ENCODE results near the gene ABTB2. TPM values are rescaled to one million over a fixed set of nuclear protein-coding genes. Genes with fewer than 3 reads are reported as not detected.

ABTB2 gene
- polyA plus RNA-seq, 1 donor from 2014 or later: 0.68 TPM

DNA sequence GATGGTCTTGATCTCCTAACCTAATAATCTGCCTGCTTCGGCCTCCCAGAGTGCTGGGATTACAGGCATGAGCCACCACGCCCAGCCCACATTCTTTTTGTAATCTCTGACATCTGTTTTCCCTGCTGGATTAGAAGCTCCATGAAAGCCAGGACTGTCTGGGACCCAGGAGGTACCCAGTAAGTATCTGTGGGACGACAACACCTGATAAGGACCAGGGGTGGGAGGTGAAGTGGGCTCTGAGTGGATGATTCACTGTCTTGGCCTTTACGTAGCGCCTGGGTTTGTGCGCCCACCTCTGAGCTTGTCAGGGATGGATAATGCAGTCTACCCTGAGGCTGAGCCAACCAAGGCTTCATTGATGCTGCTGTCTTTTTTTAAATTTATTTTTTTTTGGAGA is 118.8 kb downstream of the ABTB2 start:
- Histone ChIP-seq H3F3A (ENCODE audit: insufficient read depth, low read length, poor library complexity, severe bottlenecking) (no peaks in the 10 kb centered on the region), H3K9me3 (ENCODE audit: low read length) (no peaks in the 10 kb centered on the region), H3K36me3 (ENCODE audit: insufficient read depth, low read length) (no peaks in the 10 kb centered on the region), H3K9me2 (ENCODE audit: insufficient read depth, low read length) (no peaks in the 10 kb centered on the region), H3K27ac (ENCODE audit: low read length) (no peak overlapping the region), H3K27me3 (ENCODE audit: insufficient read depth, low read depth, low read length) (no peaks in the 10 kb centered on the region), H3K4me3 (ENCODE audit: low read length) (no peak overlapping the region), H2AFZ (ENCODE audit: low read depth, low read length) (no peak overlapping the region), H4K20me1 (ENCODE audit: insufficient read depth) (no peaks in the 10 kb centered on the region), H3K9ac (ENCODE audit: low read length) (no peak overlapping the region), H3K4me2 (ENCODE audit: low read length) (no peak overlapping the region), H3K79me2 (replicated peaks; ENCODE audit: insufficient read depth, low read length) (no peaks in the 10 kb centered on the region)
- no peak for TF ChIP-seq EP300 (conservative IDR thresholded peaks at IDR 0.05; ENCODE audit: poor library complexity, severe bottlenecking)
- no peak for TF ChIP-seq RAD21 (conservative IDR thresholded peaks at IDR 0.05)
- no peak for TF ChIP-seq EZH2 (IDR thresholded peaks at IDR 0.05; ENCODE audit: borderline replicate concordance, insufficient read depth, low read length, poor library complexity, severe bottlenecking)
- TF ChIP-seq, protein P1, sequence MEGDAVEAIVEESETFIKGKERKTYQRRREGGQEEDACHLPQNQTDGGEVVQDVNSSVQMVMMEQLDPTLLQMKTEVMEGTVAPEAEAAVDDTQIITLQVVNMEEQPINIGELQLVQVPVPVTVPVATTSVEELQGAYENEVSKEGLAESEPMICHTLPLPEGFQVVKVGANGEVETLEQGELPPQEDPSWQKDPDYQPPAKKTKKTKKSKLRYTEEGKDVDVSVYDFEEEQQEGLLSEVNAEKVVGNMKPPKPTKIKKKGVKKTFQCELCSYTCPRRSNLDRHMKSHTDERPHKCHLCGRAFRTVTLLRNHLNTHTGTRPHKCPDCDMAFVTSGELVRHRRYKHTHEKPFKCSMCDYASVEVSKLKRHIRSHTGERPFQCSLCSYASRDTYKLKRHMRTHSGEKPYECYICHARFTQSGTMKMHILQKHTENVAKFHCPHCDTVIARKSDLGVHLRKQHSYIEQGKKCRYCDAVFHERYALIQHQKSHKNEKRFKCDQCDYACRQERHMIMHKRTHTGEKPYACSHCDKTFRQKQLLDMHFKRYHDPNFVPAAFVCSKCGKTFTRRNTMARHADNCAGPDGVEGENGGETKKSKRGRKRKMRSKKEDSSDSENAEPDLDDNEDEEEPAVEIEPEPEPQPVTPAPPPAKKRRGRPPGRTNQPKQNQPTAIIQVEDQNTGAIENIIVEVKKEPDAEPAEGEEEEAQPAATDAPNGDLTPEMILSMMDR (IDR thresholded peaks at IDR 0.05; ENCODE audit: poor library complexity, severe bottlenecking): no peak
- no peak for TF ChIP-seq SMC3 (conservative IDR thresholded peaks at IDR 0.05; ENCODE audit: poor library complexity)
- TF ChIP-seq, protein P2, sequence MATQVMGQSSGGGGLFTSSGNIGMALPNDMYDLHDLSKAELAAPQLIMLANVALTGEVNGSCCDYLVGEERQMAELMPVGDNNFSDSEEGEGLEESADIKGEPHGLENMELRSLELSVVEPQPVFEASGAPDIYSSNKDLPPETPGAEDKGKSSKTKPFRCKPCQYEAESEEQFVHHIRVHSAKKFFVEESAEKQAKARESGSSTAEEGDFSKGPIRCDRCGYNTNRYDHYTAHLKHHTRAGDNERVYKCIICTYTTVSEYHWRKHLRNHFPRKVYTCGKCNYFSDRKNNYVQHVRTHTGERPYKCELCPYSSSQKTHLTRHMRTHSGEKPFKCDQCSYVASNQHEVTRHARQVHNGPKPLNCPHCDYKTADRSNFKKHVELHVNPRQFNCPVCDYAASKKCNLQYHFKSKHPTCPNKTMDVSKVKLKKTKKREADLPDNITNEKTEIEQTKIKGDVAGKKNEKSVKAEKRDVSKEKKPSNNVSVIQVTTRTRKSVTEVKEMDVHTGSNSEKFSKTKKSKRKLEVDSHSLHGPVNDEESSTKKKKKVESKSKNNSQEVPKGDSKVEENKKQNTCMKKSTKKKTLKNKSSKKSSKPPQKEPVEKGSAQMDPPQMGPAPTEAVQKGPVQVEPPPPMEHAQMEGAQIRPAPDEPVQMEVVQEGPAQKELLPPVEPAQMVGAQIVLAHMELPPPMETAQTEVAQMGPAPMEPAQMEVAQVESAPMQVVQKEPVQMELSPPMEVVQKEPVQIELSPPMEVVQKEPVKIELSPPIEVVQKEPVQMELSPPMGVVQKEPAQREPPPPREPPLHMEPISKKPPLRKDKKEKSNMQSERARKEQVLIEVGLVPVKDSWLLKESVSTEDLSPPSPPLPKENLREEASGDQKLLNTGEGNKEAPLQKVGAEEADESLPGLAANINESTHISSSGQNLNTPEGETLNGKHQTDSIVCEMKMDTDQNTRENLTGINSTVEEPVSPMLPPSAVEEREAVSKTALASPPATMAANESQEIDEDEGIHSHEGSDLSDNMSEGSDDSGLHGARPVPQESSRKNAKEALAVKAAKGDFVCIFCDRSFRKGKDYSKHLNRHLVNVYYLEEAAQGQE (IDR thresholded peaks at IDR 0.05; ENCODE audit: borderline replicate concordance): no peak
- no peak for TF ChIP-seq MXI1 (conservative IDR thresholded peaks at IDR 0.05; ENCODE audit: poor library complexity, severe bottlenecking)
- no peak for TF ChIP-seq POLR2AphosphoS5 (IDR thresholded peaks at IDR 0.05)
- TF ChIP-seq TAF1 (IDR thresholded peaks at IDR 0.05; ENCODE audit: low read depth): no peak

DNA sequence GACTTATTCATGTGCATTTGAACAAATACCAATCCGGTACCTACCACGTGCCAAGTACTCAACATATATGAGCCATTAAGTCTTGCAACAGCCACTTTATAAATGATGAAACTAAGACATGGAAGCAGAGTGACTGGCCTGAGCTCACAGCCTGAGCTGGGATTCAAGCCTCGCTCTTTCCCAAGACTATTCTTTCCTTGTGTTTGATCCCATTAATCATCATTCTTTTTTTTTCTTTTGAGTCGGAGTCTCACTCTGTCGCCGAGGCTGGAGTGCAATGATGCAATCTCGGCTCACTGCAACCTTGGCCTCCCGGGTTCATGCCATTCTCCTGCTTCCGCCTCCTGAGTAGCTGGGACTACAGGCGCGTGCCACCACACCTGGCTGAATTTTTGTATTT is 119.3 kb downstream of the ABTB2 start:
- H2AFZ ChIP-seq (ENCODE audit: low read depth, low read length): no peak overlapping the region
- H3F3A ChIP-seq (ENCODE audit: insufficient read depth, low read length, poor library complexity, severe bottlenecking): no peaks in the 10 kb centered on the region
- H4K20me1 ChIP-seq (ENCODE audit: insufficient read depth): no peaks in the 10 kb centered on the region
- no peaks in the 10 kb centered on the region for H3K36me3 ChIP-seq (ENCODE audit: insufficient read depth, low read length)
- H3K27ac ChIP-seq (ENCODE audit: low read length): no peak overlapping the region
- TF ChIP-seq POLR2AphosphoS5 (IDR thresholded peaks at IDR 0.05) (no peak), SMC3 (conservative IDR thresholded peaks at IDR 0.05; ENCODE audit: poor library complexity) (no peak), EZH2 (IDR thresholded peaks at IDR 0.05; ENCODE audit: borderline replicate concordance, insufficient read depth, low read length, poor library complexity, severe bottlenecking) (no peak), RAD21 (conservative IDR thresholded peaks at IDR 0.05) (no peak), MXI1 (conservative IDR thresholded peaks at IDR 0.05; ENCODE audit: poor library complexity, severe bottlenecking) (no peak), TAF1 (IDR thresholded peaks at IDR 0.05; ENCODE audit: low read depth) (no peak), EP300 (conservative IDR thresholded peaks at IDR 0.05; ENCODE audit: poor library complexity, severe bottlenecking) (no peak)
- TF ChIP-seq, protein P2 (IDR thresholded peaks at IDR 0.05; ENCODE audit: borderline replicate concordance): no peak
- TF ChIP-seq, protein P1 (IDR thresholded peaks at IDR 0.05; ENCODE audit: poor library complexity, severe bottlenecking): no peak
- H3K9ac ChIP-seq (ENCODE audit: low read length): no peak overlapping the region
- H3K9me3 ChIP-seq (ENCODE audit: low read length): no peaks in the 10 kb centered on the region
- H3K79me2 ChIP-seq (replicated peaks; ENCODE audit: insufficient read depth, low read length): no peaks in the 10 kb centered on the region
- no peak overlapping the region for H3K4me2 ChIP-seq (ENCODE audit: low read length)
- H3K9me2 ChIP-seq (ENCODE audit: insufficient read depth, low read length): no peaks in the 10 kb centered on the region
- H3K27me3 ChIP-seq (ENCODE audit: insufficient read depth, low read depth, low read length): no peaks in the 10 kb centered on the region
- no peak overlapping the region for H3K4me3 ChIP-seq (ENCODE audit: low read length)

Measured in neural cell (in vitro differentiated cells).